Parathyroid adenoma (tissue), 2 donors: Measurements from ENCODE around the gene ARID5A.

ENCODE experiments used
- H2AFZ ChIP-seq: fragments of 300-600 bp; sonication (generic); one replicate; pipeline ENCODE4 v1.7.0; 2017; ENCODE audit warnings: antibody characterized with exemption, mild to moderate bottlenecking
- H3K27ac ChIP-seq: fragments of 300-600 bp; sonication (generic); one replicate; pipeline ENCODE4 v1.7.0; 2017
- H3K27me3 ChIP-seq: fragments of 300-600 bp; sonication (generic); one replicate; pipeline ENCODE4 v1.7.0; 2017; ENCODE audit warnings: low read length; ENCODE audit not compliant: control insufficient read depth, insufficient read depth
- H3K36me3 ChIP-seq: fragments of 300-600 bp; sonication (generic); one replicate; pipeline ENCODE4 v1.7.0; 2017; ENCODE audit warnings: low read length; ENCODE audit not compliant: control insufficient read depth, insufficient read depth
- H3K4me1 ChIP-seq: fragments of 300-600 bp; sonication (generic); one replicate; pipeline ENCODE4 v1.7.0; 2017; ENCODE audit warnings: control low read depth
- H3K4me2 ChIP-seq: fragments of 300-600 bp; sonication (generic); one replicate; pipeline ENCODE4 v1.7.0; 2017; ENCODE audit warnings: low read length
- H3K4me3 ChIP-seq: fragments of 300-600 bp; sonication (generic); one replicate; pipeline ENCODE4 v1.7.0; 2017; ENCODE audit warnings: low read depth, low read length
- H3K79me2 ChIP-seq: fragments of 300-600 bp; sonication (generic); one replicate; pipeline ENCODE4 v1.7.0; 2017; ENCODE audit warnings: control low read depth
- H3K9ac ChIP-seq: fragments of 300-600 bp; sonication (generic); one replicate; pipeline ENCODE4 v1.7.0; 2017; ENCODE audit warnings: mild to moderate bottlenecking
- H3K9me3 ChIP-seq: fragments of 300-600 bp; sonication (generic); one replicate; pipeline ENCODE4 v1.7.0; 2017; ENCODE audit warnings: low read length; ENCODE audit not compliant: control insufficient read depth
- TF ChIP-seq, protein P1 (sequence below): fragments of 300-600 bp; sonication (generic); IDR thresholded peaks from one replicate; pipeline ENCODE4 v1.7.0; 2017; ENCODE audit warnings: antibody characterized with exemption, mild to moderate bottlenecking
- donor health status: primary hyperparathyroidism.

The ARID5A gene

DNA sequence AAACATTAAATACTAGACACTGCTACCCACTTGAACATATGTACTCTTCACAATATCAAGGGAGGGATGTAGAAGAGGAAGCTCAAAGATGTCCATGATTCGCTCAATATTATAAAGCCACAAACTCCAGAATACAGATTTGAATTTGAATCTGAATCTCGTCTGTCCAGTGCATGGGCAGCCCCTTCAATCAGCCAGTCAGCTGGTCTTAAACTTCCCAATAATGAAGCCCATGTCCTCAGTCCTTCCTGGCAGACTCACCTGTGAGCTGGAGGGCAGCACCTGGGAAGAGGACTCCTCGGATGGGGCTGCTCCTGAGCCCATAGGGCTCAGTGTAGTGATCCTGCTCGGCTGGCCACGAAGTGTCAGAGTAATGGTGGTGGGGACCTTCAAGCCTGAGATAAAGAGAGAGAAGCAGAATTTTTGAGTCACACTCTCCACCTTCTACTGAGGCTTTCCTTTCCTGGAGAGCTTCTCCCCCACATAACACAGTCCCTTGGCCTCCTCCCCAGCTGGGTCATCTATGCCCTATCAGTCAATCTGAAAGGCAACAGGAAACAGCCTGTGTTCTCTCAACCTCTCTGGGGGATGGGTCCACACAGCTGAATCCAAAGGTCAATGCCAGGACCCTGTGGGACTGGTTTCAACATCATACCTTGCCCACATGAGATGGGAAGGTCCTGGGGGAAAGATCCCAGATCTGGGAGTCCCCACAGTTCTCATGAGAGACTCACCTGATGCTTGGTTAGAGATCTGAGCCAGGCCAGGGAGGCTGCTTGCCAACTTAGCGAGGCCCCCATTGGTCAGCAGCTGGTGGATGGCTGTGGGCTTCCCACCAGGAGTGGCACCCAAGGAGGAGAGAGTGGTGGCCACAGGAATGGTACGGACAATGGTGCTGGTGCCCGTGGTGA lies 65.1 kb downstream of the ARID5A start:
- no peaks in the 10 kb centered on the region for H3K9me3 ChIP-seq
- H3K27ac ChIP-seq = no peak overlapping the region
- no peak overlapping the region for H3K4me3 ChIP-seq
- H3K79me2 ChIP-seq = peaks cover 3% of the 10 kb centered on the region
- no peak overlapping the region for H2AFZ ChIP-seq
- TF ChIP-seq, protein P1, sequence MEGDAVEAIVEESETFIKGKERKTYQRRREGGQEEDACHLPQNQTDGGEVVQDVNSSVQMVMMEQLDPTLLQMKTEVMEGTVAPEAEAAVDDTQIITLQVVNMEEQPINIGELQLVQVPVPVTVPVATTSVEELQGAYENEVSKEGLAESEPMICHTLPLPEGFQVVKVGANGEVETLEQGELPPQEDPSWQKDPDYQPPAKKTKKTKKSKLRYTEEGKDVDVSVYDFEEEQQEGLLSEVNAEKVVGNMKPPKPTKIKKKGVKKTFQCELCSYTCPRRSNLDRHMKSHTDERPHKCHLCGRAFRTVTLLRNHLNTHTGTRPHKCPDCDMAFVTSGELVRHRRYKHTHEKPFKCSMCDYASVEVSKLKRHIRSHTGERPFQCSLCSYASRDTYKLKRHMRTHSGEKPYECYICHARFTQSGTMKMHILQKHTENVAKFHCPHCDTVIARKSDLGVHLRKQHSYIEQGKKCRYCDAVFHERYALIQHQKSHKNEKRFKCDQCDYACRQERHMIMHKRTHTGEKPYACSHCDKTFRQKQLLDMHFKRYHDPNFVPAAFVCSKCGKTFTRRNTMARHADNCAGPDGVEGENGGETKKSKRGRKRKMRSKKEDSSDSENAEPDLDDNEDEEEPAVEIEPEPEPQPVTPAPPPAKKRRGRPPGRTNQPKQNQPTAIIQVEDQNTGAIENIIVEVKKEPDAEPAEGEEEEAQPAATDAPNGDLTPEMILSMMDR = no peak
- H3K4me1 ChIP-seq = no peaks in the 10 kb centered on the region
- no peaks in the 10 kb centered on the region for H3K27me3 ChIP-seq
- H3K9ac ChIP-seq = no peak overlapping the region
- no peak overlapping the region for H3K4me2 ChIP-seq
- no peaks in the 10 kb centered on the region for H3K36me3 ChIP-seq
